A549 (cell line): ENCODE data around the gene AKAP9. TPM values are rescaled to one million over a fixed set of nuclear protein-coding genes. Genes with fewer than 3 reads are reported as not detected.

ENCODE experiments used
- ATAC-seq, 2 experiments: fragments of 200-7000 bp in 1 of 2; fragments of >200 bp in 1 of 2; cut with Nextera tagmentation in 1 of 2; cut with Tn5 transposase in 1 of 2; 3 replicates each; pipeline versions ENCODE4 v1.8.0 to v1.9.1; 2018 to 2020; ENCODE audit warnings: mild to moderate bottlenecking in 1 of 2, moderate library complexity in 1 of 2
- CTCF ChIA-PET: fragments of 300-600 bp; sonication (Branson Sonifier 250); formaldehyde crosslinking; extraction: SDS; loops from one replicate; lab custom pipeline; 2021; ENCODE audit warnings: antibody characterized with exemption, inconsistent platforms; lab: Yijun Ruan, JAX
- POLR2A ChIA-PET: fragments of 350-600 bp; formaldehyde crosslinking; extraction: SDS; loops from one replicate; lab custom pipeline; 2021; ENCODE audit warnings: antibody characterized with exemption, inconsistent platforms; lab: Yijun Ruan, JAX
- DNase-seq, 2 experiments: peaks; one replicate each; pipeline versions ENCODE4 v3.0.0 to v3.0.0-alpha.2; 2011 to 2016; ENCODE audit warnings: low read depth in 1 of 2, low spot score in 1 of 2
- FAIRE-seq: peaks from 2 replicates; lab custom pipeline; 2011; peaks lifted over from hg19 to GRCh38; lab: Jason Lieb, UNC
- H3K27ac ChIP-seq, 2 experiments: fragments of >200 bp; sonication (Bioruptor Twin); formaldehyde crosslinking; 3 replicates each; pipeline ENCODE4 v1.5.1; 2016 to 2017
- H3K4me1 ChIP-seq: fragments of >200 bp; sonication (Bioruptor Twin); formaldehyde crosslinking; 3 replicates; pipeline ENCODE4 v1.6.1; 2016
- H3K4me2 ChIP-seq: fragments of >200 bp; sonication (Bioruptor Twin); formaldehyde crosslinking; 3 replicates; pipeline ENCODE4 v1.6.1; 2016
- H3K4me3 ChIP-seq: fragments of >200 bp; sonication (Bioruptor Twin); formaldehyde crosslinking; 3 replicates; pipeline ENCODE4 v1.5.1; 2016
- H3K9me3 ChIP-seq: fragments of >200 bp; sonication (Bioruptor Twin); formaldehyde crosslinking; 3 replicates; pipeline ENCODE4 v1.6.1; 2016
- BHLHE40 ChIP-seq: IDR thresholded peaks from 2 replicates; pipeline ENCODE4 v1.6.1; 2012; ENCODE audit warnings: low read depth, low read length, inconsistent platforms
- CBX2 ChIP-seq: fragments of 200-600 bp; sonication (generic); IDR thresholded peaks from 2 replicates; pipeline ENCODE4 v1.6.1; 2016; ENCODE audit warnings: low read depth, mild to moderate bottlenecking, borderline replicate concordance
- CEBPB ChIP-seq, 2 experiments: fragments of >200 bp in 1 of 2; sonication (Bioruptor Twin) in 1 of 2; formaldehyde crosslinking in 1 of 2; IDR thresholded peaks; 2 replicates each; pipeline ENCODE4 v1.6.1; 2012 to 2016
- CHD4 ChIP-seq: fragments of 200-600 bp; sonication (generic); IDR thresholded peaks from 2 replicates; pipeline ENCODE4 v1.6.1; 2016; ENCODE audit warnings: antibody characterized with exemption, mild to moderate bottlenecking, borderline replicate concordance
- ESRRA ChIP-seq: fragments of 150-350 bp; IDR thresholded peaks from 2 replicates; pipeline ENCODE4 v1.6.1; 2014; ENCODE audit warnings: mild to moderate bottlenecking, low read length, borderline replicate concordance
- FOSB ChIP-seq: fragments of 250-450 bp; sonication (Bioruptor Pico); IDR thresholded peaks from 2 replicates; pipeline ENCODE4 v1.5.0; 2020; ENCODE audit warnings: mild to moderate bottlenecking, moderate library complexity
- FOSL2 ChIP-seq, 2 experiments: fragments of 450-650 bp in 1 of 2; fragments of >200 bp in 1 of 2; sonication (Bioruptor Twin) in 1 of 2; formaldehyde crosslinking; IDR thresholded peaks; 2 replicates each; pipeline versions ENCODE4 v1.5.0 to v1.6.1; 2016 to 2020; ENCODE audit warnings: mild to moderate bottlenecking in 1 of 2, moderate library complexity in 1 of 2
- HEYL ChIP-seq: fragments of 250-450 bp; sonication (Bioruptor Pico); IDR thresholded peaks from 2 replicates; pipeline ENCODE4 v1.8.0; 2021; ENCODE audit warnings: mild to moderate bottlenecking, moderate library complexity
- HOXB5 ChIP-seq: fragments of 250-450 bp; sonication (Bioruptor Pico); IDR thresholded peaks from 2 replicates; pipeline ENCODE4 v1.5.0; 2020; ENCODE audit warnings: mild to moderate bottlenecking, moderate library complexity
- JUN ChIP-seq, 2 experiments: fragments of >200 bp; sonication (Bioruptor Twin); formaldehyde crosslinking; IDR thresholded peaks; 2 replicates in 1 of 2; 3 replicates in 1 of 2; pipeline ENCODE4 v1.6.1; 2016 to 2017
- NFE2L2 ChIP-seq: fragments of 150-350 bp; conservative IDR thresholded peaks from 2 replicates; pipeline ENCODE4 v1.6.1; 2014; ENCODE audit warnings: low read length
- PHF8 ChIP-seq: fragments of 200-600 bp; sonication (generic); IDR thresholded peaks from 2 replicates; pipeline ENCODE4 v1.6.1; 2016; ENCODE audit warnings: low read depth, mild to moderate bottlenecking, antibody characterized with exemption, moderate library complexity, borderline replicate concordance
- POLR2A ChIP-seq: IDR thresholded peaks from 2 replicates; pipeline ENCODE4 v1.6.1; 2012; ENCODE audit warnings: mild to moderate bottlenecking, low read length
- TFCP2L1 ChIP-seq: fragments of 250-450 bp; sonication (Bioruptor Pico); IDR thresholded peaks from 2 replicates; pipeline ENCODE4 v1.5.0; 2021; ENCODE audit warnings: mild to moderate bottlenecking
- ZNF302 ChIP-seq: fragments of 250-450 bp; sonication (Bioruptor Pico); IDR thresholded peaks from 2 replicates; pipeline ENCODE4 v1.9.0; 2021; ENCODE audit warnings: inconsistent platforms, mild to moderate bottlenecking, moderate library complexity
- WGBS: methylation state at CpG from one replicate; pipeline ENCODE4 v1.1.6; 2017; ENCODE audit errors: missing lambda C conversion rate; 5-methylcytosine and 5-hydroxymethylcytosine counted together
- polyA plus RNA-seq, 4 experiments: library from polyadenylated mRNA; depleted of rRNA in 3 of 4; stranded (reverse); fragments of >200 nt; fragmentation: RNase III in 1 of 4; extraction: RNeasy Plus Mini Kit Qiagen cat#74134 plus additional on column Dnase treatment in 1 of 4; gene quantifications; 2 replicates in 3 of 4; 3 replicates in 1 of 4; pipeline ENCODE4 v1.2.3, GENCODE V29; 2011 to 2017
- TF ChIP-seq, protein P1 (sequence below): IDR thresholded peaks from 2 replicates; pipeline ENCODE4 v1.6.1; 2012
- TF ChIP-seq, protein P2 (sequence below): fragments of 250-450 bp; sonication (Bioruptor Pico); IDR thresholded peaks from 2 replicates; pipeline ENCODE4 v1.5.0; 2021; ENCODE audit warnings: mild to moderate bottlenecking, moderate library complexity, borderline replicate concordance
- TF ChIP-seq, protein P3 (sequence below): fragments of 450-650 bp; IDR thresholded peaks from 2 replicates; pipeline ENCODE4 v1.6.1; 2014; ENCODE audit warnings: antibody characterized with exemption
- TF ChIP-seq, protein P4 (sequence below): IDR thresholded peaks from 2 replicates; pipeline ENCODE4 v1.6.1; 2012
- TF ChIP-seq, protein P5 (sequence below): fragments of >200 bp; sonication (Bioruptor Twin); formaldehyde crosslinking; IDR thresholded peaks from 3 replicates; pipeline ENCODE4 v1.5.1; 2016

Gene AKAP9
- polyA plus RNA-seq, 2 of the 4 experiments (the other 2 are of a cell fraction): 11.7 to 32.3 TPM

DNA sequence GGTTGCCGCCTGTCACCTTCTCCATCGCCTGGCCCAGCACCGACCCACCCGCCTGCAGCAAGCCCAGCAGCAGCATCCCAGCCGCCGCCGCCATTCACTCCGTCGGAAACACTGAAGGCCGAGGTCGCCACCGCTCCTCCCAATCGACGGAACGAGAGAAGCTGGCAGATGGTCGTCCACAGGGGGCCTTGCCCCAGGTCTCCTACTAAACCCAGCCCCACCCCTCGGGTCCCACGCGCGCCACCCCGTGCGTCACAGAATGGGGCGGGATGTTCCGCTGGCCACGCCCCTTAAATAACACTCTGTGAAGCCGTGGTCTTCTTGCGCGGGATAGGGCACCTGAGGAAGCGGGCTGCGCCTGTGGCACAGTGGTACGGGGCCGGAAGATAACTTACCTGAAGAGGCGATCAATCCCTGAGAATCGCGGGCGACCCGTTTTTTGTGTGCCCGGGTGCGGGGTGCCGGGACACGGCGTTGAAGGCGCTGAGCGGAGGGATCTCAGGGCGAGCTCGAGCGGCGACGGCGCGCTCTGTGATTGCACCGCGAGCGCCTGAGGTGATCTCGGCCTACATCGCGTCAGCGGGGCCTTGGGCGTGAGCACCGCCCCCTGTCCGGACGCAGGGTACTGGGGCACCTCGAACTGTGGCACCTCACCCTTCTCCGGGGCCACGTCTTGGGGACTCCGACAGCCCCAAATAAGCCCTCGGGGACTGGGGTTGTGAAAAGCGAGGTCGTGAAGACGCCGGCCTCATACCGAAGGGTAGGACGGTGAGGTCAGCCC is 193.8 kb downstream of the AKAP9 start, which contains the start of gene CYP51A1 (continued):
- no peak for TF ChIP-seq NFE2L2
- no peak for TF ChIP-seq HEYL (CRISPR knock-in tag)
- TF ChIP-seq PHF8: peak; percentile 92
- TF ChIP-seq HOXB5 (CRISPR knock-in tag): peak; percentile 55; the same call in 1 of the 2 replicates
- TF ChIP-seq, protein P1, sequence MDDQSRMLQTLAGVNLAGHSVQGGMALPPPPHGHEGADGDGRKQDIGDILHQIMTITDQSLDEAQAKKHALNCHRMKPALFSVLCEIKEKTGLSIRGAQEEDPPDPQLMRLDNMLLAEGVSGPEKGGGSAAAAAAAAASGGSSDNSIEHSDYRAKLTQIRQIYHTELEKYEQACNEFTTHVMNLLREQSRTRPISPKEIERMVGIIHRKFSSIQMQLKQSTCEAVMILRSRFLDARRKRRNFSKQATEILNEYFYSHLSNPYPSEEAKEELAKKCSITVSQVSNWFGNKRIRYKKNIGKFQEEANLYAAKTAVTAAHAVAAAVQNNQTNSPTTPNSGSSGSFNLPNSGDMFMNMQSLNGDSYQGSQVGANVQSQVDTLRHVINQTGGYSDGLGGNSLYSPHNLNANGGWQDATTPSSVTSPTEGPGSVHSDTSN: peak; percentile 85
- TF ChIP-seq ZNF302 (CRISPR knock-in tag): no peak
- TF ChIP-seq, protein P2, sequence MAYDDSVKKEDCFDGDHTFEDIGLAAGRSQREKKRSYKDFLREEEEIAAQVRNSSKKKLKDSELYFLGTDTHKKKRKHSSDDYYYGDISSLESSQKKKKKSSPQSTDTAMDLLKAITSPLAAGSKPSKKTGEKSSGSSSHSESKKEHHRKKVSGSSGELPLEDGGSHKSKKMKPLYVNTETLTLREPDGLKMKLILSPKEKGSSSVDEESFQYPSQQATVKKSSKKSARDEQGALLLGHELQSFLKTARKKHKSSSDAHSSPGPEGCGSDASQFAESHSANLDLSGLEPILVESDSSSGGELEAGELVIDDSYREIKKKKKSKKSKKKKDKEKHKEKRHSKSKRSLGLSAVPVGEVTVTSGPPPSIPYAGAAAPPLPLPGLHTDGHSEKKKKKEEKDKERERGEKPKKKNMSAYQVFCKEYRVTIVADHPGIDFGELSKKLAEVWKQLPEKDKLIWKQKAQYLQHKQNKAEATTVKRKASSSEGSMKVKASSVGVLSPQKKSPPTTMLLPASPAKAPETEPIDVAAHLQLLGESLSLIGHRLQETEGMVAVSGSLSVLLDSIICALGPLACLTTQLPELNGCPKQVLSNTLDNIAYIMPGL: peak; percentile 90
- peak; percentile 74 for TF ChIP-seq POLR2A
- TF ChIP-seq BHLHE40: 0 out of 2 replicates have a peak, but pooled peaks have one; percentile 7

DNA sequence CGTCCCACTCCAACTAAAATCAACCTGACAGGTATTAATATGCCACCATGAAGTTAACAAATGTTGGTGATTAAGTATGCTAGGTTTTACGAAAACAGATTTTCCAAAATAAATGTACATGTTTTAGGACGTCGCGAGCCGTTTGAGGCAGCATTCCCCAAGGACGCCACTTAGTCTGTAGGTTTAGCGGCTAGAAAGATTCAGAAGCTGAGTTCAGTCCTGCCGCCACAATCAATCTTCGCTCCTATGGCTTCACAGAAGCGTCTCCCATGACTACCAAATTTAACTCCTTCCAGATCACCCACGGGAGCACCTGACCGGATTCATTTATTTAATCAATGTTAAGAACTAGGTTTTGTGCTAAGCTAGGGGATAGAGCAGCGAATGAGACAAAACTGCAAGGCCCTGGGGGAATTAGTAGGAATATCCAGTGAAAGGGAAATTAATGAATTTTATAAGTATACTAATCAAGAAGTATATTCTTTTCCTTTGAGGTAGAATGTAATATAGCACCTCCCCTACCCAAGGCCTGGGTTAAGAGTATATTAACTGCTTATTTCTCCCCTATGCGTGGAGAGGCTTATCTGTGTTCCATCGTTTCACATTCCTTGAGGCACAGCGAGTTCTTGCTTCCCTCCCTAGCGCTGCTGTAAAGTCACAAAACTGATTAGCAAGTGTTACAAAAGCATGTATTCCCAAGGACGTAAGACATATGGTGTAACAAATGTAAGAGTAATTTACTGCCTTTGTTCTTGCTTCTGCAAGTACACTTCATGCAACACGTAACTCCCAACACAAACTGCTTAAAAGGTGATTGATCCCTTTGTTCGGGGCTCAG is 194.6 kb downstream of the AKAP9 start:
- Histone ChIP-seq H3K4me1 (peaks cover 13% of the 10 kb centered on the region; the same call in 2 of the 3 replicates), H3K4me2 (peak overlapping the region; percentile 79), H3K4me3 (peak overlapping the region; percentile 92), H3K27ac (peak overlapping the region; percentile 96 to 98), H3K9me3 (peaks cover 3% of the 10 kb centered on the region; the same call in 2 of the 3 replicates)
- FAIRE-seq: no peak
- CTCF ChIA-PET: interaction anchor here (0.9 to 1.9 kb wide), 2 partner anchors 42 to 44 kb away, joined by 3 to 4 read pairs; no protein-coding TSS in a partner anchor
- TF ChIP-seq HOXB5 (CRISPR knock-in tag) (peak; percentile 33; the same call in 1 of the 2 replicates), CEBPB (IDR thresholded peaks at IDR 0.05) (no peak)
- no peak for DNase-seq
- 56% methylated on average over 21 of the region's 21 CpGs for WGBS
- POLR2A ChIA-PET: interaction anchor here (1.6 kb wide), 1 partner anchor 110 kb away, joined by 7 read pairs; the partner anchor contains the start of genes ANKIB1 and KRIT1
- 0 out of 6 replicates have a peak, but pooled peaks have one; percentile 1 to 5 for ATAC-seq

DNA sequence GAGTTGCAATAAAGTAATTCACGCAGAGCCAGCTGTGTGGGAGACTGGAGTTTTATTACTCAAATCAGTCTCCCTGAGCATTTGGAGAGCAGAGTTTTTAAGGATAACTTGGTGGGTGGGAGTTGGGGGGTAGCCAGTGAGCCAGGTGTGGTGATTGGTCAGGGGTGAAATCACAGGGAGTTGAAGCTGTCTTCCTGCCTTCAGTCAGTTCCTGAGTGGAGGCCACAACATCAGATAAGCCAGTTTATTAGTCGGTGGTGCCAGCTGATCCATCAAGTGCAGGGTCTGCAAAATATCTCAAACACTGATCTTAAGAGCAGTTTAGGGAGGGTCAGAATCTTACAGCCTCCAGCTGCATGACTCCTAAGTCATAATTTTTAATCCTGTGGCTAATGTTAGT is 196.9 kb downstream of the AKAP9 start:
- H3K4me2 ChIP-seq: no peak overlapping the region
- CTCF ChIA-PET: interaction anchor here (1.2 kb wide), 1 partner anchor 42 kb away, joined by 3 read pairs; no protein-coding TSS in a partner anchor
- FAIRE-seq (no peak), DNase-seq (no peak), ATAC-seq (no peak)
- POLR2A ChIA-PET: no interaction called here
- peaks cover 10% of the 10 kb centered on the region; the same call in 2 of the 3 replicates for H3K4me1 ChIP-seq
- no peak overlapping the region for H3K4me3 ChIP-seq
- TF ChIP-seq, protein P3, sequence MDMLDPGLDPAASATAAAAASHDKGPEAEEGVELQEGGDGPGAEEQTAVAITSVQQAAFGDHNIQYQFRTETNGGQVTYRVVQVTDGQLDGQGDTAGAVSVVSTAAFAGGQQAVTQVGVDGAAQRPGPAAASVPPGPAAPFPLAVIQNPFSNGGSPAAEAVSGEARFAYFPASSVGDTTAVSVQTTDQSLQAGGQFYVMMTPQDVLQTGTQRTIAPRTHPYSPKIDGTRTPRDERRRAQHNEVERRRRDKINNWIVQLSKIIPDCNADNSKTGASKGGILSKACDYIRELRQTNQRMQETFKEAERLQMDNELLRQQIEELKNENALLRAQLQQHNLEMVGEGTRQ: no peak
- TF ChIP-seq TFCP2L1 (CRISPR knock-in tag): no peak
- no peak for TF ChIP-seq FOSB
- TF ChIP-seq FOSL2 (IDR thresholded peaks at IDR 0.05): no peak
- no peak for TF ChIP-seq FOSL2 (CRISPR knock-in tag; IDR thresholded peaks at IDR 0.05)
- no peak for TF ChIP-seq JUN (IDR thresholded peaks at IDR 0.05)
- TF ChIP-seq, protein P4, sequence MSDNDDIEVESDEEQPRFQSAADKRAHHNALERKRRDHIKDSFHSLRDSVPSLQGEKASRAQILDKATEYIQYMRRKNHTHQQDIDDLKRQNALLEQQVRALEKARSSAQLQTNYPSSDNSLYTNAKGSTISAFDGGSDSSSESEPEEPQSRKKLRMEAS: no peak
- no peak for TF ChIP-seq CHD4
- TF ChIP-seq, protein P5, sequence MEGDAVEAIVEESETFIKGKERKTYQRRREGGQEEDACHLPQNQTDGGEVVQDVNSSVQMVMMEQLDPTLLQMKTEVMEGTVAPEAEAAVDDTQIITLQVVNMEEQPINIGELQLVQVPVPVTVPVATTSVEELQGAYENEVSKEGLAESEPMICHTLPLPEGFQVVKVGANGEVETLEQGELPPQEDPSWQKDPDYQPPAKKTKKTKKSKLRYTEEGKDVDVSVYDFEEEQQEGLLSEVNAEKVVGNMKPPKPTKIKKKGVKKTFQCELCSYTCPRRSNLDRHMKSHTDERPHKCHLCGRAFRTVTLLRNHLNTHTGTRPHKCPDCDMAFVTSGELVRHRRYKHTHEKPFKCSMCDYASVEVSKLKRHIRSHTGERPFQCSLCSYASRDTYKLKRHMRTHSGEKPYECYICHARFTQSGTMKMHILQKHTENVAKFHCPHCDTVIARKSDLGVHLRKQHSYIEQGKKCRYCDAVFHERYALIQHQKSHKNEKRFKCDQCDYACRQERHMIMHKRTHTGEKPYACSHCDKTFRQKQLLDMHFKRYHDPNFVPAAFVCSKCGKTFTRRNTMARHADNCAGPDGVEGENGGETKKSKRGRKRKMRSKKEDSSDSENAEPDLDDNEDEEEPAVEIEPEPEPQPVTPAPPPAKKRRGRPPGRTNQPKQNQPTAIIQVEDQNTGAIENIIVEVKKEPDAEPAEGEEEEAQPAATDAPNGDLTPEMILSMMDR: no peak
- TF ChIP-seq CBX2: no peak
- no peak for TF ChIP-seq ESRRA
- no peak overlapping the region for H3K27ac ChIP-seq
- WGBS: 78% methylated on average over 2 of the region's 2 CpGs
- peaks cover 6% of the 10 kb centered on the region; the same call in 2 of the 3 replicates for H3K9me3 ChIP-seq
